Pancreas (tissue), 10 donors: ENCODE results near the gene TAAR5. TPM values are rescaled to one million over a fixed set of nuclear protein-coding genes. Genes with fewer than 3 reads are reported as not detected.

Experiments
- ATAC-seq, 4 donors: fragments of 200-7000 bp; cut with Tn5 transposase; one replicate each; pipeline versions ENCODE4 v1.8.0 to v1.9.1; 2020; ENCODE audit warnings: mild to moderate bottlenecking in 4 of 4, moderate library complexity in 4 of 4
- DNase-seq, 6 donors: peaks; one replicate each; pipeline ENCODE4 v3.0.0-alpha.2; 2020
- FAIRE-seq: peaks from 2 replicates; lab custom pipeline; 2012; peaks lifted over from hg19 to GRCh38; lab: Jason Lieb, UNC
- H3K27ac ChIP-seq, 4 donors: fragments of 200-600 bp; sonication (generic); 1 replicate in 3 of 4; 2 replicates in 1 of 4; pipeline versions ENCODE4 v1.5.0 to v1.8.0; 2020
- H3K27me3 ChIP-seq, 4 donors: fragments of 200-600 bp; one replicate each; pipeline ENCODE4 v1.8.0; 2021
- H3K36me3 ChIP-seq, 3 donors: fragments of 200-600 bp; sonication (generic) in 1 of 3; one replicate each; pipeline versions ENCODE4 v1.5.0 to v1.8.0; 2020 to 2021
- H3K4me1 ChIP-seq, 3 donors: fragments of 200-600 bp; one replicate each; pipeline ENCODE4 v1.8.0; 2021
- H3K4me3 ChIP-seq, 4 donors: fragments of 200-600 bp; sonication (generic) in 2 of 4; one replicate each; pipeline versions ENCODE4 v1.5.0 to v1.8.0; 2020 to 2021
- H3K9me3 ChIP-seq, 4 donors: fragments of 200-600 bp; one replicate each; pipeline ENCODE4 v1.8.0; 2021
- intact Hi-C, 3 donors: fragments of 100-400 bp; cut with DNase I; formaldehyde crosslinking; loops; one replicate each; pipeline versions ENCODE4 v1.11.1 to v1.14.2; 2022
- polyA plus RNA-seq, 2 donors: library from polyadenylated mRNA; stranded (reverse); fragments of 200-250 nt; gene quantifications; one replicate each; pipeline ENCODE4 v1.2.3, GENCODE V29; 2013
- total RNA-seq, 6 donors: library from RNA; stranded (reverse); fragmentation: NEBNext Ultra II Directional in 4 of 6; extraction: Animal tissue kit (Norgen Biotek cat#: 25700) in 4 of 6; gene quantifications; one replicate each; pipeline versions ENCODE4 v1.2.1 to v1.2.4, GENCODE V29; 2021 to 2023
- TF ChIP-seq, protein P1 (sequence below), 4 donors: fragments of 200-600 bp; sonication (generic) in 3 of 4; IDR thresholded peaks; one replicate each; pipeline versions ENCODE4 v1.5.0 to v1.8.0; 2021; ENCODE audit warnings: antibody characterized with exemption in 4 of 4
- donor health status: healthy with polysubstance abuse.
- donor health status: DM: no; HTN: no; CAD: no; lungs with moderate emphysema.
- donor health status: DM: no; HTN: no; CAD: no.
- donor health status: control.
- donor health status: control.
- donor health status: Bipolar disorder and iron deficiency.
- donor health status: DM: yes; HTN: yes; CAD: no.
- donor health status: DM: no; HTN: no; CAD: no.
- donor health status: DM: no; HTN: no; CAD: no.
- donor health status: DM: yes; HTN: yes; CAD: no.

TAAR5 gene
- total and polyA plus RNA-seq, 8 donors: not detected

DNA sequence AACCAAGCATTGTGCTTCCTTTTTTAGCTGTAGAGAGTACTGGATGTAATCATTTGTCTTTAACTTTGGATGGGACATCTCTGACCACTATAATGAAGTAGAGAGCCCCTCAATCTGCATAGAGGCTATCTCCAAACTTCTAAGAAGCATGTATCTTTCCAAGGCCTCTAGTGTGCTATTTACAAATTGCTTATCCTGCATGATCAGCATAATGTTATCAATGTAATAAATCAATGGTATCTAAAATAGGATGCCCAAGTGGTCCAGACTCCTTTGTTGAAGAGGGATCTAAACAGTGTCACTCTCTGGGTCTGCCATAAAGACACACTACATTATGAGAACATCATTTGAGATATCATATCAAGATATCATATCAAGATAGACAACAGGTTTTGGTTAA, 44.7 kb downstream of the TAAR5 start:
- intact Hi-C loops: no loop called here
- Histone ChIP-seq H3K27me3 (peaks cover 0 to 4% (median 2%) of the 10 kb centered on the region in 4 donors), H3K4me1 (no peaks in the 10 kb centered on the region), H3K36me3 (no peaks in the 10 kb centered on the region), H3K9me3 (no peaks in the 10 kb centered on the region), H3K27ac (no peak overlapping the region), H3K4me3 (no peak overlapping the region)
- ATAC-seq (no peak), DNase-seq (no peak), FAIRE-seq (no peak)
- TF ChIP-seq, protein P1, sequence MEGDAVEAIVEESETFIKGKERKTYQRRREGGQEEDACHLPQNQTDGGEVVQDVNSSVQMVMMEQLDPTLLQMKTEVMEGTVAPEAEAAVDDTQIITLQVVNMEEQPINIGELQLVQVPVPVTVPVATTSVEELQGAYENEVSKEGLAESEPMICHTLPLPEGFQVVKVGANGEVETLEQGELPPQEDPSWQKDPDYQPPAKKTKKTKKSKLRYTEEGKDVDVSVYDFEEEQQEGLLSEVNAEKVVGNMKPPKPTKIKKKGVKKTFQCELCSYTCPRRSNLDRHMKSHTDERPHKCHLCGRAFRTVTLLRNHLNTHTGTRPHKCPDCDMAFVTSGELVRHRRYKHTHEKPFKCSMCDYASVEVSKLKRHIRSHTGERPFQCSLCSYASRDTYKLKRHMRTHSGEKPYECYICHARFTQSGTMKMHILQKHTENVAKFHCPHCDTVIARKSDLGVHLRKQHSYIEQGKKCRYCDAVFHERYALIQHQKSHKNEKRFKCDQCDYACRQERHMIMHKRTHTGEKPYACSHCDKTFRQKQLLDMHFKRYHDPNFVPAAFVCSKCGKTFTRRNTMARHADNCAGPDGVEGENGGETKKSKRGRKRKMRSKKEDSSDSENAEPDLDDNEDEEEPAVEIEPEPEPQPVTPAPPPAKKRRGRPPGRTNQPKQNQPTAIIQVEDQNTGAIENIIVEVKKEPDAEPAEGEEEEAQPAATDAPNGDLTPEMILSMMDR (IDR thresholded peaks at IDR 0.05): no peak

Other genes starting within 250 kb of the TAAR5 start
- gene MOXD1, start 188.3 kb downstream of the TAAR5 start, total RNA-seq: 10 to 100 TPM in 1 of 6 donors, 1 to 10 TPM in 1, under 1 TPM in 4; 0.32 to 13.9 (median 0.78) TPM
- gene MOXD1, start 188.3 kb downstream of the TAAR5 start, polyA plus RNA-seq: under 1 TPM; 0.30 to 0.52 TPM
- gene STX7, start 76.6 kb downstream of the TAAR5 start, total RNA-seq: 10 to 100 TPM; 12.2 to 33.0 (median 15.7) TPM
- 1 to 10 TPM; 5.1 to 7.8 TPM for gene STX7, start 76.6 kb downstream of the TAAR5 start, polyA plus RNA-seq
- not detected for gene TAAR9, start 51.5 kb downstream of the TAAR5 start, total RNA-seq
- gene TAAR9, start 51.5 kb downstream of the TAAR5 start, polyA plus RNA-seq: not detected
- gene TAAR8, start 37.1 kb downstream of the TAAR5 start, total RNA-seq: not detected
- gene TAAR8, start 37.1 kb downstream of the TAAR5 start, polyA plus RNA-seq: not detected
- not detected for gene TAAR6, start 19.4 kb downstream of the TAAR5 start, total RNA-seq
- gene TAAR6, start 19.4 kb downstream of the TAAR5 start, polyA plus RNA-seq: not detected
- not detected for gene TAAR2, start 34.5 kb upstream of the TAAR5 start, total RNA-seq
- not detected for gene TAAR2, start 34.5 kb upstream of the TAAR5 start, polyA plus RNA-seq
- gene TAAR1, start 69.4 kb upstream of the TAAR5 start, total RNA-seq: not detected
- under 1 TPM in 1 of 2 donors, not detected in 1; 0.33 TPM for gene TAAR1, start 69.4 kb upstream of the TAAR5 start, polyA plus RNA-seq
- gene VNN1, start 124.3 kb upstream of the TAAR5 start, total RNA-seq: 1 to 10 TPM in 3 of 6 donors, under 1 TPM in 3; 0.13 to 4.7 (median 1.0) TPM
- 1 to 10 TPM in 1 of 2 donors, under 1 TPM in 1; 0.82 to 1.6 TPM for gene VNN1, start 124.3 kb upstream of the TAAR5 start, polyA plus RNA-seq
- gene VNN2, start 168.2 kb upstream of the TAAR5 start, total RNA-seq: 1 to 10 TPM in 3 of 6 donors, under 1 TPM in 3; 0.63 to 9.6 (median 1.7) TPM
- gene VNN2, start 168.2 kb upstream of the TAAR5 start, polyA plus RNA-seq: 1 to 10 TPM in 1 of 2 donors, under 1 TPM in 1; 0.72 to 1.2 TPM
- 1 to 10 TPM; 4.4 to 9.9 (median 7.2) TPM for gene SLC18B1, start 208.9 kb upstream of the TAAR5 start, total RNA-seq
- gene SLC18B1, start 208.9 kb upstream of the TAAR5 start, polyA plus RNA-seq: 10 to 100 TPM in 1 of 2 donors, 1 to 10 TPM in 1; 5.5 to 10.9 TPM
- 100 to 1,000 TPM; 511 to 945 (median 775) TPM for gene RPS12, start 224.8 kb upstream of the TAAR5 start, total RNA-seq
- gene RPS12, start 224.8 kb upstream of the TAAR5 start, polyA plus RNA-seq: 1,000 to 10,000 TPM in 1 of 2 donors, 100 to 1,000 TPM in 1; 995 to 1,464 TPM